H54 (cell line): ENCODE data around the gene NIPAL3.
"Not testable (repeated sequence)": the region's sequence is repeated elsewhere in the genome, so short reads cannot be mapped to it uniquely, and the experiment has no call there.

Experiments used
- DNase-seq: peaks from one replicate; pipeline ENCODE4 v3.0.0; 2011; ENCODE audit warnings: low spot score, mixed read lengths; ENCODE audit not compliant: insufficient read length
- FAIRE-seq: peaks from 3 replicates; lab custom pipeline; 2011; peaks lifted over from hg19 to GRCh38; lab: Jason Lieb, UNC
- POLR2A ChIP-seq: IDR thresholded peaks from 2 replicates; pipeline ENCODE4 v1.6.1; 2011; ENCODE audit warnings: low read depth, mild to moderate bottlenecking, low read length

NIPAL3 gene

DNA sequence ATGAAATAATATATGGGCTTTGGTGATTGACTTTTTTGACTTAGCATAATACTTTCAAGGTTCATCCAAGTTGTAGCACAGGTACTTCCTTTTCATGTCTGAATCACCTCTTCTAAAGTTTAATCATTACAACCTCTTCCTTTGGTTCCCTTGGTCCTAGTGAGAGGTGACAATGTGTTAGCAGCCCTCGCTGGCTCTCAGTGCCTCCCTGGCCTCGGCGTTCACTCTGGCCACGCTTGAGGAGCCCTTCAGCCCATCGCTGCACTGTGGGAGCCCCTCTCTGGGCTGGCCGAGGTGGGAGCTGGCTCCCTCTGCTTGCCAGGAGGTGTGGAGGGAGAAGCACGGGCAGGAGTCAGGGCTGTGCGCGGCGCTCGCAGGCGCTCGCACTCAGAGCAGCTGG lies 74.1 kb downstream of the NIPAL3 start:
- no peak for FAIRE-seq
- TF ChIP-seq POLR2A, result no peak
- DNase-seq, result no peak

DNA sequence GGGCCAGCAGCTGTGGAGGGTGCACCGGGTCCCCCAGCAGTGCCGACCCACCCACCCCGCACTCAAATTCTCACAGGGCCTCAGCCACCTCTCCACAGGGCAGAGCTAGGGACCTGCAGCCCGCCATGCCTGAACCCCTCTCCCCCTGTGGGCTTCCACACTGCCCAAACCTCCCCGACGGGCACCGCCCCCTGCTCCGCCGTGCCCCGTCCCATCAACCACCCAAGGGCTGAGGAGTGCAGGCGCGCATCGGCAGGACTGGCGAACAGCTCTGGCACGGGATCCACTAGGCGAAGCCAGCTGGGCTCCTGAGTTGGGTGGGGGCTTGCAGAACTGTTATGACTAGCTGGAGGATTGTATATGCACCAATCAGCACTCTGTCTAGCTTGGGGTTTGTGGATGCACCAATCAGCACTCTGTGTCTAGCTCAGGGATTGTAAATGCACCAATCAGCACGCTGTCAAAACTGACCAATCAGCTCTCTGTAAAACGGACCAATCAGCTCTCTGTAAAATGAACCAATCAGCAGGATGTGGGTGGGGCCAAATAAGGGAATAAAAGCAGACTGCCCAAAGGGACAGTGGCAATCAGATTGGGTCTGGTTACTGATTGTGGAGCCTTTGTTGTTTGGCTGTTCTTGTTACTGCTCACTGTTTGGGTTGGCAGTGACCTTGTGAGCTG lies 74.6 kb downstream of the NIPAL3 start:
- DNase-seq, result no peak
- no peak for TF ChIP-seq POLR2A
- no peak for FAIRE-seq

DNA sequence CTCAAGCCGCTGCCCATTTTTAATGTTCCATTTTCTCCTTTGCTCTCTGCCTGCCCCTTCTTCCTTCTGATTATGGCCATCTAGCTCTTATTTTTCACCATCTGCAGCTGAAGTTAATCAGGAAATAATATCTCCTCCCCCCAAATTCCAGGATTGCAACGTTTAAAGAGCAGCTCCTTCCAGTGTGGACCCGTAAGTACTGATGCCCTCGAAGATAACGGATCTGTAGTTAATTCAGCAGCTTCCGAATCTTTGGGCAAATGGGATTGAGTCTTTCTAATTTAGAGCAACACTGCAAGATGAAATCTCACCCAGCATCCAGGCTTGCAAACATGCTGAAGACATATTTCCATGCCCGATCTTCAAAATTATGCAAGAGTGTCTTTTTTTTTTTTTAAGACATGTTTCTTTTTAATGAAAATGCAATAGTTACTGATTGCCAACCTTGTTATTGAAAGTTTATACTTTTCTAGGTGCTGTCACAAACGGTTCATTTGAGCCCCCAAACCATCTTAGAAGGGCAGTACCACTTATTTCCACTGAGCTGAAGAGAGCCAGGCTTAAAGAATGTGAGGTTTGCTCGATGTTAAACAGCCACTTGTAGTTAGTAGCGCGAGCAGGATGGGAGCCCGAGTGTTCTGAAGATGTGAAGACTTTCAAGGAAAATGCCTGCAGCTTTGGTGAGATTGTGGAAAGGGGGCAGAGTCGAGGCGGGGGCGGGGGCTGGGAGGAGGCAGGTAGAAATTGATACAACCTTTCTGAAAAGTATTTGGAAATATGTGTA lies 76.2 kb downstream of the NIPAL3 start:
- no peak for FAIRE-seq
- no peak for TF ChIP-seq POLR2A
- DNase-seq, result no peak

DNA sequence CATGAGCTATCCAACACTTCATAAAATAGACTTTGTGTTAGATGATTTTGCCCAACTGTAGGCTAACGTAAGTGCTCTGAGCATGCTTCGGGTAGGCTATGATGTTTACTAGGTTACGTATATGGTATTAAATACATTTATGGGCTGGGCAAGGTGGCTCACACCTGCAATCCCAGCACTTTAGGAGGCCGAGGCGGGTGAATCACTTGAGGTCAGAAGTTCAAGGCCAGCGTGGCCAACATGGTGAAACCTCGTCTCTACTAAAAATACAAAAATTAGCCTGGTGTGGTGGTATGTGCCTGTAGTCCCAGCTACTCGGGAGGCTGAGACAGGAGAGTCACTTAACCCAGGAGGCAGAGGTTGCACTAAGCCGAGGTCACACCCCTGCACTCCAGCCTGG lies 77.3 kb downstream of the NIPAL3 start:
- not testable (repeated sequence) for DNase-seq, FAIRE-seq

DNA sequence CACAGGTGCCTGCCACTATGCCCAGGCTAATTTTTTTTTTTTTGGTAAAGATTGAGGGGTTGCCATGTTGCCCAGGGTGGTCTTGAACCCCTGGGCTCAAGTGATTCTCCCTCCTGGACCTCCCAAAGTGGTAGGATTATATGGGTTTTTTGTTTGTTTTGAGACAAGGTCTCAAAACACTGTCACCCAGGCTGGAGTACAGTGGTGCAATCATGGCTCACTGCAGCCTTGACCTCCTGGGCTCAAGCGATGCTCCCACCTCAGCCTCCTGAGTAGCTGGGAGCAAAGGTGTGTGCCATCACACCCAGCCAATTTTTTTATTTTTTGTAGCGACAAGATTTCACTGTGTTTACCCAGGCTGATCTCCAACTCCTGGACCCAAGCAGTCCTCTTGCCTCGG lies 78.2 kb downstream of the NIPAL3 start:
- TF ChIP-seq POLR2A, result no peak
- FAIRE-seq, result no peak
- no peak for DNase-seq

DNA sequence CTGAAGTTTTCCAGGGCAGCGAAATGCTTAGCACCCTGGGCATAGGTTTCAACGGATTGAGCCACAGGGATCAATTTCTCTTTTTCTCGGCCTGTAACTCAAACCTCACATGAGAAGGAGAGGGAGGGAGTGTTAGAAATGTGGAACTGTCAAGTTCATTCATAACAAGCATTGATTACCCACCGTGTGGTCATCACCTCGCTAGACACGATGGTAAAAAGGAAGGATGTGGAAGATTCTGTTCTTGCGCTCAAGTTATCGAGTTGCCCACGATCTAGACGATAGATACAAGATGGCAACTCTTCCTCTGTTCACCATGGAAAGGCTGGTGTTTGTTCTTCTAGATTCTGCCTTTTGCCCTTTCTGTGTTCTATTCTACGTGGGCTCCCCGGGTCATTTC lies 83.0 kb downstream of the NIPAL3 start:
- DNase-seq, result no peak
- no peak for TF ChIP-seq POLR2A
- FAIRE-seq, result no peak

DNA sequence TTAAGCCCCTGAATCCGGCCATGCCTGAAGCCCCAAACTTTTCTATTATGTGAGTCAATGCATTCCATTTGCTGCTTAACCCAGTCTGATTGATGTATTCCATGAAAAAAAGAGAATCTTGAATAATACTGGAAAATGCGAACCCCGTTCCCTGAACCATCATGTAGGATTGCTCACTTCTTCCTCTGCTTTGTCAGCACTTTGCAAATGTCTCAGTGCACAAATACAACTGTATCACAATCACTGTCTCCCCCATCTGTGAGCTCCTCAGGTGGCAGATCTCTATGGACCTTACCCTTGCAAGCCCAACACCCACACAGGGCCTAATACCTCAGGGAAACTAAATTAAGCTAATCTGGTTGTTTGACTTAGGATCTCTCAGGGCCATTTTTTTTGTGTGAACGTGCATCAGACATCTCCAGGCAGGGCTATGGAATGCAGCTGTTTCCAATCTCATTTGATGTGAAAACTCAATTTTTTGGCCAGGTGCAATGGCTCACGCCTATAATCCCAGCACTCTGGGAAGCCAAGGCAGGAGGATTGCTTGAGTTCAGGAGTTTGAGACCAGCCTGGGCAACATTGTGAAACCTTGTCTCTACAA lies 84.9 kb downstream of the NIPAL3 start:
- no peak for TF ChIP-seq POLR2A
- no peak for DNase-seq
- FAIRE-seq, result no peak

DNA sequence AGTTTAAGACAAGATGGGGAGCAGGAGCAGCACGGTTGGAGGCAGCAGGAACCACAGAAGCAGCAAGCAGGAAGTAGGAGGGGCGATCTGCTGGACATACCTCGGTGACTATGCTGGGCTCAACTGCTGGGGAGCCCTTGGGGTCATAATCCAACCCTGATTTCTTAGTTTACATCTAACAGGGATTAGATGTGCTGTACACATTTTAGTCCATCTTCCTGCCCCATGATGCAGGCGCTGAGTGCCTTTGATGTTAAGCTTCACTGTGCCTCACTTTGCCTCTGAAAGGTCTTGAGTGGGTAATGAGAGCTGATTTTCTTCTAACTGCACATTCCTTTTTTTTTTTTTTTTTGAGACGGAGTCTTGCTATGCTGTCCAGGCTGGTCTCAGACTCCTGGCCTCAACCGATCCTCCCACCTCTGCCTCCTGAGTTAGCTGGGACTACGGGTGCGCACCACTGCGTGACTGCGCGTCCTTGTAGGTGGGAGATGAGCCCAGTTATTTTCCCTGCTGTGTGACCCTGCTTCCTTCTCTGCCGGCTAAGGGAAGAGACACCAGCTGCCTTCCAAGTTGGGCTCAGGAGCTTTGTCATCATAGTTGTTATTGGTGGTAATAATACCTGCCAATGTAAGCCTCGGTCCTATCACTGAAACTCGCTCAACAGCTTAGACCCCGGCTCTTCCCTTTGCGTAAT lies 85.9 kb downstream of the NIPAL3 start:
- no peak for TF ChIP-seq POLR2A
- peak; percentile 25 for DNase-seq
- peak; percentile 62 for FAIRE-seq

DNA sequence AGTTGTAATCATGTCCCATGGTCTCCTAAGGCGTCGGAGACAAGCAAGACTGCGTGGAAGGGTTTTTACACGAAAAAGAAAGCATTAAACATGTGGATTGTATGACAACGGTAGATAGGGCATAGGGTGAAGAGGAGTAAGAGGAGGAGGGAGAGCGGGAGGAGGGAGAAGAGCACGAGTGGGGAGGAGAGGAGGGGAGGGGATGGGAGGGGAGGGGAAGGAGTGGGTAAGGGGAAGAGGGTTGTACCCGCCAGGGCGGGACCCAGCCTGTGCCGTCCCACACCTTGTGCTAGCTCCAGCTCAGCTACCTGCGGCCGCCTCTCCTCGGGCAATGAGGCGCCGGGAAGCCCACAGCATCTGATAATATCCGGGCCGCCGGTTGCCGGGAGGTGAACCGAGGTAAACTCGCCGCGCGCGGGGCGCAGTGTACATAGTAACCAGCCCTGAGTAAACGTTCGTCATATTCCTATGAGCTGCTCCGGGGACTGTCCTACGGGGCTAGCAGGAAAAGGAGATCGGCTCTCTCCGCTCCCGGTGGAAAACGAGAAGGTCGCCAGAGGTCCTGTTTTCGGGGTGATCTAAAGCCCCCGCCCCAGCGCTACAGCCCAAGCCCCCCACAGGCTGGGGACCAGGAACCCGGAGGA lies 86.6 kb downstream of the NIPAL3 start:
- DNase-seq (peak; percentile 53), FAIRE-seq (no peak)
- no peak; the same call in 1 of the 2 replicates for TF ChIP-seq POLR2A

DNA sequence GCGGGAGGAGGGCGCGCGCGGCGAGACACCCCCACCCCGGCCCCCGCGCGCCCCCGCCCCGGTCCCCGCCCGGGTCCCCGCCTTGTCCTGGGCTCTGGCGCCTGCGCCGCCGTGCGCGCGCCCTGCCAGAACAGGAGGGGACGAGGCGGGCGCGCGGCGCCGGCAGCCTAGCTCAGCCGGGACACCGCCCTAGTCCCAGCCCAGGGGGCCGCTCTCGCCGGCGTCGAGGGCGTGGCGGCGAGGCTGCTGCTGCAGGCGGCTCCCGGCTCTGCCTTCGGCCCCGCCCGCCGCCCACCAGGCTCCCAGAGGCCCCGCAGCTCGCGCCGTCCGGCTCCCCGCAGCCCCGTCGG lies 87.1 kb downstream of the NIPAL3 start, which contains the start of gene RCAN3:
Gene RCAN3 (plus strand): TSS at position 128 of the 350 bp plus-strand sequence. CDS start 11,537 bp downstream, outside the sequence.
- DNase-seq (peak; percentile 89), FAIRE-seq (no peak)
- peak; percentile 23; the same call in 1 of the 2 replicates for TF ChIP-seq POLR2A

DNA sequence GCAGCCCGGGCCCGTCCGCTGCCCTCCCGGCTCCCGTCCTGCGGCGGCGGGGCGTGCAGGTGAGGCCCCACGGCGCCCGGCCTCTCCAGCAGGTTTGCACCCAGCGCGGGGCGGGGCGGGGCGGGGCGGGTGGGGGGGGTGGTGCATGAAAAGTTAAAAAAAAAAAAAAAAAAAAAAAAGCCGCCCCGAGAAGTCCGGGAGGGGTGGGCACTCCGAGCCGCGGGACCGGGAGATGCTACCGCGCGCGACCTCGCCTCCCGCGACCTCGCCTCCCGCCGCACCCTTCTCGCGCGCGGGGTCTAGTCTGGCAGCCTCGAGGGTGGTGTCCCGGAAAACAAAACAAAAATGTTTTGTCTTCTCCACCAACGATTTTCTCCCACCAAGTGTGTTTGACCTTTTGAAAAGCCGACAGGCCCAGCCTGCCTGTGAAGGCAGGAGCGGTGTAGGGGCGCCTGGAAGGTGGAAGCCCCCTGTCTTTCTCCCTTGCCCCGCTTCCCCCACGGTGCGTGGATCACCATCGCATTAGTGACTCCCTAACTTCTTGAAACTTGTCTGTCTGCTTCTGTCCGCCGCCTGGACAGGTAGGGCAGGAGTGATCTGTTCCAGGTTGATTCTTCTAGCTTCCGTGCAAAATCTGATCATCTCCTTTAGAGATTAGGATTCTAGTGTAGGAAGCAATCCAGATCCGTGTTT lies 87.6 kb downstream of the NIPAL3 start:
- TF ChIP-seq POLR2A, result no peak
- DNase-seq, result no peak
- no peak for FAIRE-seq

DNA sequence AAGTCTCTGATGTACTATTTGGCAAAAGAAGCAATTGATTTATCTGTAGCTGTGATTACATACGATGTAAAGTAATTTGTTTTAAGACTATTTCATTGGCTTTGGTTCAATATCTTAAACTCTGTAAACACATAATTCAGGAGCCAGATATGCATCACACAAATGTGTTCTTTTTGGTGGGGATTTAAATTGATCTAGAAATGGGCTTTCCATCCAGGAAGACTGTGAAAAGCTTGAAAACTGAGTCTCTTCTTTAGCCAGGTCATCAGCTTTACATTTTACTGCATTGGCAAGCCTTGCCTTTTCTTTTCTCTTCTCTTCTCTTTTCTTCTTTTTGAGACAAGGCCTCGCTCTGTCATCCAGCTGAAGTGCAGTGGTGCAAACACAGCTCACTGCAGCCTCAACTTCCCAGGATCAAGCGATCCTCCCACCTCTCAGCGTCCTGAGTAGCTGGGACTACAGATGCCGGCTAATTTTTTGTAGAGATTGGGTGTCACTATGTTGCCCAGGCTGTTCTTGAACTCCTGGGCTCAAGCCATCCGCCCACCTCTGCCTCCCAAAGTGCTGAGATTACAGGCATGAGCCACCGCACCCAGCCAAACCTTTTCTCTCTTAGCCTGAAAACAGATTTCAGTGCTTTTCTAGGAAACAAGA lies 88.4 kb downstream of the NIPAL3 start:
- TF ChIP-seq POLR2A, result no peak
- FAIRE-seq, result no peak
- no peak for DNase-seq
